Measurements from ENCODE around the gene SHC2. TPM values are rescaled to one million over a fixed set of nuclear protein-coding genes. Genes with fewer than 3 reads are reported as not detected.

Gene SHC2
- total RNA-seq, 1 donor from 2014 or later, result 26.0 TPM

- intact Hi-C loops (cut with DNase I), result no loop called here
- TF ChIP-seq, protein P1, sequence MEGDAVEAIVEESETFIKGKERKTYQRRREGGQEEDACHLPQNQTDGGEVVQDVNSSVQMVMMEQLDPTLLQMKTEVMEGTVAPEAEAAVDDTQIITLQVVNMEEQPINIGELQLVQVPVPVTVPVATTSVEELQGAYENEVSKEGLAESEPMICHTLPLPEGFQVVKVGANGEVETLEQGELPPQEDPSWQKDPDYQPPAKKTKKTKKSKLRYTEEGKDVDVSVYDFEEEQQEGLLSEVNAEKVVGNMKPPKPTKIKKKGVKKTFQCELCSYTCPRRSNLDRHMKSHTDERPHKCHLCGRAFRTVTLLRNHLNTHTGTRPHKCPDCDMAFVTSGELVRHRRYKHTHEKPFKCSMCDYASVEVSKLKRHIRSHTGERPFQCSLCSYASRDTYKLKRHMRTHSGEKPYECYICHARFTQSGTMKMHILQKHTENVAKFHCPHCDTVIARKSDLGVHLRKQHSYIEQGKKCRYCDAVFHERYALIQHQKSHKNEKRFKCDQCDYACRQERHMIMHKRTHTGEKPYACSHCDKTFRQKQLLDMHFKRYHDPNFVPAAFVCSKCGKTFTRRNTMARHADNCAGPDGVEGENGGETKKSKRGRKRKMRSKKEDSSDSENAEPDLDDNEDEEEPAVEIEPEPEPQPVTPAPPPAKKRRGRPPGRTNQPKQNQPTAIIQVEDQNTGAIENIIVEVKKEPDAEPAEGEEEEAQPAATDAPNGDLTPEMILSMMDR (IDR thresholded peaks at IDR 0.05), result no peak
- TF ChIP-seq POLR2A (IDR thresholded peaks at IDR 0.05), result no peak
- no peak for TF ChIP-seq POLR2AphosphoS5 (IDR thresholded peaks at IDR 0.05; ENCODE audit: insufficient read depth in 1 of 2, low read depth in 1 of 2)
- DNase-seq (ENCODE audit: extremely low spot score in 2 of 2), result no peak
- Histone ChIP-seq H3K9me3 (no peaks in the 10 kb centered on the region), H3K27me3 (no peaks in the 10 kb centered on the region), H3K4me1 (peaks cover 6% of the 10 kb centered on the region), H3K4me3 (no peak overlapping the region), H3K36me3 (no peaks in the 10 kb centered on the region), H3K27ac (no peak overlapping the region)
These were observed 58.0 kb downstream of the SHC2 start for GRCh38 chr19:402786-403185.

DNA sequence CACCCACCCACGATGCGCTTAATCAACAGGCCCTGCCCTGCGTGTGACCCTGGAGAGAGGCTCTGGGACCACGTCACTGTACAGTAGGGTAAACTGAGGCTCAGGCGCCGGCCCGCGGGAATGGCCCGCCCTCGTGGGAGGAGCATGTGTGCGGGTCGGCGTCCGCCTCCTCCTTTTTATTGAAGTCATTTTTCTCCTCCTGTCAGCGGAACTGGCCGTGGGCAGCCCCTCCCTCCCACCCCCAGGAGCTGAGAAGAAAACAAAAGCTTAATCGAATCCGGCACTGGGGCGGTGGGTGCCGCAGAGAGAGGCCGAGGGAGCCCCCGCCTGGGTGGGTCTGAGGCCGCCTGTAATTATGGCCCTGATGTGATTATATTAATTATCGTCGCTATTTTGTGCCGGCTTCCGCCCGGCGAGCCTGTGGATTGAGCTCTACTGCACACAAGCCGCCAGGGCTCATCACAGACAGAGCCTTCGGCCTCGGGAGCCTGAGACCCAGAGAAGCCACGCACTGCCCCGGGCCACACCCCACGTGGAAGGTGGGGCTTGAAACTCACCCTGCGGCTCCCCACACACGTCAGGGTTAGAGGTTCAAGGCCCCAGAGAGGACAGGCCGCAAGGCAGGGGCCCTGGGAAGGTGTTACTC, 58.8 kb downstream of the SHC2 start:
- H3K4me1 ChIP-seq, result peaks cover 6% of the 10 kb centered on the region
- no peaks in the 10 kb centered on the region for H3K27me3 ChIP-seq
- no peaks in the 10 kb centered on the region for H3K36me3 ChIP-seq
- no peak overlapping the region for H3K27ac ChIP-seq
- H3K4me3 ChIP-seq, result peak overlapping the region in 1 of 2 donors; percentile 11
- no peaks in the 10 kb centered on the region for H3K9me3 ChIP-seq
- DNase-seq (ENCODE audit: extremely low spot score in 2 of 2), result no peak
- TF ChIP-seq POLR2AphosphoS5 (IDR thresholded peaks at IDR 0.05; ENCODE audit: insufficient read depth in 1 of 2, low read depth in 1 of 2) (no peak), POLR2A (IDR thresholded peaks at IDR 0.05) (no peak)
- TF ChIP-seq, protein P1 (IDR thresholded peaks at IDR 0.05), result no peak
- intact Hi-C loops (cut with DNase I), result no loop called here

DNA sequence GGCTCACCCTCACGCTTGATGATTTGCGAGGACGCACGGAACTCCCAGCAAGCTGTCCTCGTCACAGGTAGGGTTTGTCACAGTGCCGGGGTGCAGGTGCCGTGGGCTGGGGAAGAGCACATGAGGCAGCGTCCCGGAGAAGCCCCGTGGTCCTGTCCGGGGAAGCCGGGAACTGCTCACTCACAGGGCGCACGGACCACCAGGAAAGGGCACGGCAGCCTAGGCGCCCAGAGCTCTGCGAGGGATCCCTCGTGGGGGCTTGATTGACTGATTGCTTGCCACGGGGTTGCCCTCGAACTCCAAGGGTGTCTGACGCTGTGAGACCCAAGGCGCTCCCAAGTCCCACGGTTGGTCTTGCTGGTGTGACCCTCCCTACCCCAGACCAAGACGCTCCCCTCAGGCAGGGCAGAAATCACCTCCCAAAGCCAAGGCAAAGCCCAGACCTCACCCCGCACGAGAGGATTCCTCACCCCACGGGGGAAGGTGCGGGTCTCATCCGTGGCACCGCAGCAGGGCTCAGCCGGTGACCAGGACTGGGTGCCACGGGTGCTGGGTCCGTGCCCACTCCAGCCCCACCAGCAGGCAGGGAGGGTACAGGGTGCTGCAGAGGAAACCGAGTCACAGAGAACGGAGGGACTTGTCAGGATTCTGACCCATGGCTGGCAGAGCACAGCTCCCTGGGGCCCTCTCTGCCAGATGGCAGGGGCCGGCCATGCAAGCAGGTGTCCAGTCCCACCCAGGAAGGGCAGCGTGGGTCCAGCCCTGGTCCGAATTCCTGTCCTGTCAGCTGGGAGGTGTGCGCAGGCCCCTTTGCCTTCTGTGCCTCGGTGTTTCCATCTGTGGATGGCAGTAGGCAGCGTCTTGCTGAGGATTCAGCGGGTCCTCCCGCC, 59.6 kb downstream of the SHC2 start:
- no peak for DNase-seq (ENCODE audit: extremely low spot score in 2 of 2)
- Histone ChIP-seq H3K27me3 (no peaks in the 10 kb centered on the region), H3K4me3 (no peak overlapping the region)

DNA sequence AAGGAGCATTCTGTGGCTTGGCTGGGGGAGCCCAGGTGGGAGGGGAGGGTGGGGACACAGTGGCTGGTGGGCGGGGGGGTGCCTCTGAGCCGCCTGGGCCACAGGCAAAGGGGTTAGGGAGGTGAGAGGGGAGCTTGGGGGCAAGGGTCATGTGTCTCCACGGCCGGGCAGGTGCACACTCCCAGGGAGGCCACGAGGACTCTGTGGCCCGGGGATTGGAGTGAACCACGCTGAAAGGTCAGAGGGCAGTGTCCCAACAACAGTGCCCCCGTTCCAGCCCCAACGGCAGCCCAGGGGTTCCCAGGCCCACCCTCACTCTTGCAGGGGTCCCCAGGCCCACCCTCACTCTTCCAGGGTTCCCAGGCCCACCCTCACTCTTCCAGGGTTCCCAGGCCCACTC, 61.5 kb downstream of the SHC2 start:
- TF ChIP-seq POLR2AphosphoS5 (IDR thresholded peaks at IDR 0.05; ENCODE audit: insufficient read depth in 1 of 2, low read depth in 1 of 2) (no peak), POLR2A (IDR thresholded peaks at IDR 0.05) (no peak)
- TF ChIP-seq, protein P1 (IDR thresholded peaks at IDR 0.05), result no peak
- no peak for DNase-seq (ENCODE audit: extremely low spot score in 2 of 2)
- Histone ChIP-seq H3K36me3 (no peaks in the 10 kb centered on the region), H3K4me1 (peaks cover 6% of the 10 kb centered on the region), H3K27ac (no peak overlapping the region), H3K27me3 (no peaks in the 10 kb centered on the region), H3K4me3 (no peak overlapping the region), H3K9me3 (no peaks in the 10 kb centered on the region)
- intact Hi-C loops (cut with DNase I), result no loop called here

More for the DNA sequence above, 59.6 kb downstream of the SHC2 start:
- intact Hi-C loops (cut with DNase I), result no loop called here
- peaks cover 6% of the 10 kb centered on the region for H3K4me1 ChIP-seq
- H3K36me3 ChIP-seq, result no peaks in the 10 kb centered on the region
- no peaks in the 10 kb centered on the region for H3K9me3 ChIP-seq
- TF ChIP-seq POLR2AphosphoS5 (IDR thresholded peaks at IDR 0.05; ENCODE audit: insufficient read depth in 1 of 2, low read depth in 1 of 2) (no peak), POLR2A (IDR thresholded peaks at IDR 0.05) (no peak)
- TF ChIP-seq, protein P1 (IDR thresholded peaks at IDR 0.05), result no peak
- H3K27ac ChIP-seq, result no peak overlapping the region

- Histone ChIP-seq H3K4me1 (peaks cover 6% of the 10 kb centered on the region), H3K4me3 (no peak overlapping the region), H3K36me3 (no peaks in the 10 kb centered on the region), H3K9me3 (no peaks in the 10 kb centered on the region), H3K27ac (no peak overlapping the region), H3K27me3 (no peaks in the 10 kb centered on the region)
- TF ChIP-seq POLR2A (IDR thresholded peaks at IDR 0.05) (no peak), POLR2AphosphoS5 (IDR thresholded peaks at IDR 0.05; ENCODE audit: insufficient read depth in 1 of 2, low read depth in 1 of 2) (no peak)
- TF ChIP-seq, protein P1 (IDR thresholded peaks at IDR 0.05), result no peak
- intact Hi-C loops (cut with DNase I), result no loop called here
- DNase-seq (ENCODE audit: extremely low spot score in 2 of 2), result no peak
These were observed 62.1 kb downstream of the SHC2 start for GRCh38 chr19:398719-399118.

All from vagina (tissue), 2 donors.